ENCODE measurements around the gene ARID3A.

DNA sequence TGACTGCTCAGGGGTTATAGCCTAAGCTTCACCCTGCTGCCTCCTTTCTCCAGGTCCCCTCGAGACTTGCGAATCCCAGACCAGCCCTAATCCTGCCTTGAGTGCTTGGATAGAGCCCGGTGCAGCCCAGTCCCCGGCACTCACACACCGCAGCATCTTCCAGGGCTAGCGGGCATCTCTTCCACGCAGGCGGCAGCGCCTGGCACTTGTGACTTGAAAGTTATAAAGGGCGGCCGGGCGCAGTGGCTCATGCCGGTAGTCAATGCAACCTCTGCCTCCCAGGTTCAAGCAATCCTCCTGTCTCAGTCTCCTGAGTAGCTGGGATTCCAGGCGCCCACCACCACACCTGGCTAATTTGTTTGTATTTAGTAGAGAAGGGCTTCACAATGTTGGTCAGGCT is 60.2 kb downstream of the ARID3A start:
- TF ChIP-seq, protein P1, sequence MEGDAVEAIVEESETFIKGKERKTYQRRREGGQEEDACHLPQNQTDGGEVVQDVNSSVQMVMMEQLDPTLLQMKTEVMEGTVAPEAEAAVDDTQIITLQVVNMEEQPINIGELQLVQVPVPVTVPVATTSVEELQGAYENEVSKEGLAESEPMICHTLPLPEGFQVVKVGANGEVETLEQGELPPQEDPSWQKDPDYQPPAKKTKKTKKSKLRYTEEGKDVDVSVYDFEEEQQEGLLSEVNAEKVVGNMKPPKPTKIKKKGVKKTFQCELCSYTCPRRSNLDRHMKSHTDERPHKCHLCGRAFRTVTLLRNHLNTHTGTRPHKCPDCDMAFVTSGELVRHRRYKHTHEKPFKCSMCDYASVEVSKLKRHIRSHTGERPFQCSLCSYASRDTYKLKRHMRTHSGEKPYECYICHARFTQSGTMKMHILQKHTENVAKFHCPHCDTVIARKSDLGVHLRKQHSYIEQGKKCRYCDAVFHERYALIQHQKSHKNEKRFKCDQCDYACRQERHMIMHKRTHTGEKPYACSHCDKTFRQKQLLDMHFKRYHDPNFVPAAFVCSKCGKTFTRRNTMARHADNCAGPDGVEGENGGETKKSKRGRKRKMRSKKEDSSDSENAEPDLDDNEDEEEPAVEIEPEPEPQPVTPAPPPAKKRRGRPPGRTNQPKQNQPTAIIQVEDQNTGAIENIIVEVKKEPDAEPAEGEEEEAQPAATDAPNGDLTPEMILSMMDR (IDR thresholded peaks at IDR 0.05; ENCODE audit: low read length), result no peak
- TF ChIP-seq EZH2 (optimal IDR thresholded peaks at IDR 0.05; ENCODE audit: low read depth, low read length), result no peak

Measured in MM.1S (cell line).